Karpas-422 (cell line): Measurements from ENCODE around the gene TFEB. TPM values are rescaled to one million over a fixed set of nuclear protein-coding genes. Genes with fewer than 3 reads are reported as not detected.

ENCODE experiments used
- DNase-seq: peaks from one replicate; pipeline ENCODE4 v3.0.0-alpha.2; 2015
- H2AFZ ChIP-seq: fragments of 200-600 bp; sonication (generic); 2 replicates; pipeline ENCODE4 v1.6.1; 2014; ENCODE audit warnings: antibody characterized with exemption, low read length, mixed read lengths
- H3K27ac ChIP-seq: fragments of 200-600 bp; sonication (generic); 2 replicates; pipeline ENCODE4 v1.5.1; 2014; ENCODE audit warnings: mild to moderate bottlenecking, low read length, moderate library complexity
- H3K27me3 ChIP-seq: fragments of 200-600 bp; sonication (generic); 2 replicates; pipeline ENCODE4 v1.6.1; 2014; ENCODE audit warnings: low read length, mixed read lengths
- H3K36me3 ChIP-seq: fragments of 200-600 bp; sonication (generic); 2 replicates; pipeline ENCODE4 v1.6.1; 2014; ENCODE audit warnings: low read length, mixed read lengths; ENCODE audit not compliant: insufficient read depth
- H3K4me1 ChIP-seq: fragments of 200-600 bp; sonication (generic); 2 replicates; pipeline ENCODE4 v1.6.1; 2014; ENCODE audit warnings: mild to moderate bottlenecking, low read length, mixed read lengths
- H3K4me2 ChIP-seq: fragments of 200-600 bp; sonication (generic); 2 replicates; pipeline ENCODE4 v1.6.1; 2014; ENCODE audit warnings: low read length, low read depth, mild to moderate bottlenecking; ENCODE audit not compliant: poor library complexity, severe bottlenecking
- H3K4me3 ChIP-seq: fragments of 200-600 bp; sonication (generic); 2 replicates; pipeline ENCODE4 v1.5.1; 2014; ENCODE audit warnings: mild to moderate bottlenecking, antibody characterized with exemption, low read length, mixed read lengths
- H3K79me2 ChIP-seq: fragments of 200-600 bp; sonication (generic); 2 replicates; pipeline ENCODE4 v1.6.1; 2014; ENCODE audit warnings: mild to moderate bottlenecking, low read length, mixed read lengths
- H3K9ac ChIP-seq: fragments of 200-600 bp; sonication (generic); 2 replicates; pipeline ENCODE4 v1.6.0; 2014; ENCODE audit warnings: low read length
- H3K9me2 ChIP-seq: fragments of 200-600 bp; sonication (generic), shearing (Covaris generic); replicated peaks from 2 replicates; pipeline ENCODE4 v1.6.0; 2014; ENCODE audit warnings: mild to moderate bottlenecking, low read length, moderate library complexity; ENCODE audit not compliant: insufficient read depth
- H3K9me3 ChIP-seq: fragments of 300-700, 200-600 bp; sonication (generic); 2 replicates; pipeline ENCODE4 v1.6.1; 2014; ENCODE audit warnings: low read length, mixed read lengths
- H4K20me1 ChIP-seq: fragments of 200-600 bp; sonication (generic); 2 replicates; pipeline ENCODE4 v1.6.1; 2014; ENCODE audit warnings: mild to moderate bottlenecking, antibody characterized with exemption, low read length, low read depth; ENCODE audit not compliant: insufficient read depth
- total RNA-seq: library from RNA; depleted of rRNA; stranded (reverse); fragments of >200 nt; shearing (Covaris generic); gene quantifications from 2 replicates; pipeline ENCODE4 v1.2.3, GENCODE V29; 2014; ENCODE audit warnings: low replicate concordance

The TFEB gene
- total RNA-seq, 1 experiment from 2014 or later = 72.3 TPM

GRCh38 chr6:41778895-41779294 is 43.5 kb upstream of the TFEB start:
- Histone ChIP-seq H3K27ac (no peak overlapping the region), H2AFZ (no peak overlapping the region), H3K36me3 (no peaks in the 10 kb centered on the region), H3K9ac (peak overlapping the region; percentile 94), H4K20me1 (no peaks in the 10 kb centered on the region), H3K79me2 (peaks cover 10% of the 10 kb centered on the region), H3K9me3 (no peaks in the 10 kb centered on the region), H3K9me2 (no peaks in the 10 kb centered on the region), H3K4me3 (peak overlapping the region; percentile 93), H3K4me1 (peaks cover 29% of the 10 kb centered on the region), H3K27me3 (no peaks in the 10 kb centered on the region), H3K4me2 (peak overlapping the region; percentile 96)
- no peak for DNase-seq

- Histone ChIP-seq H3K4me3 (no peak overlapping the region), H3K27ac (no peak overlapping the region), H3K4me2 (peak overlapping the region; percentile 96), H3K9me3 (no peaks in the 10 kb centered on the region), H3K9me2 (no peaks in the 10 kb centered on the region), H3K79me2 (peaks cover 10% of the 10 kb centered on the region), H3K27me3 (no peaks in the 10 kb centered on the region), H3K36me3 (no peaks in the 10 kb centered on the region), H3K4me1 (peaks cover 29% of the 10 kb centered on the region), H2AFZ (no peak overlapping the region), H3K9ac (peak overlapping the region; percentile 94; the same call in 1 of the 2 replicates), H4K20me1 (no peaks in the 10 kb centered on the region)
- no peak for DNase-seq
Observed at GRCh38 chr6:41777551-41778285, 42.3 kb upstream of the TFEB start.

GRCh38 chr6:41775293-41775882 is 40.0 kb upstream of the TFEB start:
- no peak overlapping the region for H2AFZ ChIP-seq
- no peak for DNase-seq
- no peaks in the 10 kb centered on the region for H3K36me3 ChIP-seq
- H4K20me1 ChIP-seq = no peaks in the 10 kb centered on the region
- H3K9me3 ChIP-seq = no peaks in the 10 kb centered on the region
- H3K4me2 ChIP-seq = no peak overlapping the region
- peaks cover 18% of the 10 kb centered on the region for H3K4me1 ChIP-seq
- no peak overlapping the region for H3K27ac ChIP-seq
- H3K79me2 ChIP-seq = peaks cover 10% of the 10 kb centered on the region
- H3K4me3 ChIP-seq = no peak overlapping the region
- no peaks in the 10 kb centered on the region for H3K9me2 ChIP-seq
- H3K9ac ChIP-seq = no peak overlapping the region
- H3K27me3 ChIP-seq = no peaks in the 10 kb centered on the region

- Histone ChIP-seq H3K9me2 (no peaks in the 10 kb centered on the region), H3K9me3 (no peaks in the 10 kb centered on the region), H4K20me1 (no peaks in the 10 kb centered on the region), H3K79me2 (peaks cover 10% of the 10 kb centered on the region), H3K36me3 (no peaks in the 10 kb centered on the region), H3K27ac (no peak overlapping the region), H3K4me3 (no peak overlapping the region), H2AFZ (no peak overlapping the region), H3K4me1 (peaks cover 18% of the 10 kb centered on the region), H3K4me2 (no peak overlapping the region), H3K9ac (no peak overlapping the region), H3K27me3 (no peaks in the 10 kb centered on the region)
- no peak for DNase-seq
Observed at GRCh38 chr6:41774841-41775240, 39.4 kb upstream of the TFEB start.

- no peaks in the 10 kb centered on the region for H3K79me2 ChIP-seq
- H3K9ac ChIP-seq = no peak overlapping the region
- no peak overlapping the region for H2AFZ ChIP-seq
- peaks cover 14% of the 10 kb centered on the region for H3K4me1 ChIP-seq
- no peak for DNase-seq
- H3K4me2 ChIP-seq = no peak overlapping the region
- H3K27ac ChIP-seq = no peak overlapping the region
- H3K36me3 ChIP-seq = no peaks in the 10 kb centered on the region
- H3K9me2 ChIP-seq = no peaks in the 10 kb centered on the region
- no peak overlapping the region for H3K4me3 ChIP-seq
- H4K20me1 ChIP-seq = no peaks in the 10 kb centered on the region
- no peaks in the 10 kb centered on the region for H3K27me3 ChIP-seq
- no peaks in the 10 kb centered on the region for H3K9me3 ChIP-seq
Observed at GRCh38 chr6:41771058-41771983, 35.9 kb upstream of the TFEB start.

GRCh38 chr6:41770381-41771057 is 35.1 kb upstream of the TFEB start:
- H3K4me3 ChIP-seq = no peak overlapping the region
- no peaks in the 10 kb centered on the region for H3K9me3 ChIP-seq
- no peaks in the 10 kb centered on the region for H3K27me3 ChIP-seq
- H3K79me2 ChIP-seq = no peaks in the 10 kb centered on the region
- H2AFZ ChIP-seq = no peak overlapping the region
- H3K4me1 ChIP-seq = peaks cover 14% of the 10 kb centered on the region
- DNase-seq = no peak
- no peak overlapping the region for H3K9ac ChIP-seq
- H4K20me1 ChIP-seq = no peaks in the 10 kb centered on the region
- H3K4me2 ChIP-seq = no peak overlapping the region
- no peak overlapping the region for H3K27ac ChIP-seq
- H3K9me2 ChIP-seq = no peaks in the 10 kb centered on the region
- no peaks in the 10 kb centered on the region for H3K36me3 ChIP-seq

- Histone ChIP-seq H3K4me3 (no peak overlapping the region), H3K36me3 (no peaks in the 10 kb centered on the region), H3K9ac (no peak overlapping the region), H3K27ac (no peak overlapping the region), H4K20me1 (no peaks in the 10 kb centered on the region), H3K27me3 (no peaks in the 10 kb centered on the region), H3K79me2 (no peaks in the 10 kb centered on the region), H3K4me2 (no peak overlapping the region), H3K4me1 (peaks cover 16% of the 10 kb centered on the region), H3K9me2 (no peaks in the 10 kb centered on the region), H3K9me3 (no peaks in the 10 kb centered on the region), H2AFZ (no peak overlapping the region)
- DNase-seq = no peak
Observed at GRCh38 chr6:41769376-41769775, 34.0 kb upstream of the TFEB start.
